ENCODE results near the gene CYP2W1.

CYP2W1 gene

GRCh38 chr7:983004-983615 lies at the start of gene CYP2W1:
Gene CYP2W1 (plus strand): TSS chr7:983181. CDS start chr7:983212, 31 bp downstream.
- ChIA-PET CTCF (interaction anchor here (1.3 to 3.1 kb wide), 3 partner anchors 9 to 82 kb away, joined by 3 to 30 read pairs (median 4); no protein-coding TSS in a partner anchor), POLR2A (no interaction called here)
- TF ChIP-seq ZNF292 (tag by site-specific recombination; IDR thresholded peaks at IDR 0.05; ENCODE audit: borderline replicate concordance, low read depth) (no peak), ZNF169 (tag by site-specific recombination; IDR thresholded peaks at IDR 0.05) (no peak), ZNF621 (tag by site-specific recombination; IDR thresholded peaks at IDR 0.05) (no peak), ZNF626 (tag by site-specific recombination; IDR thresholded peaks at IDR 0.05) (no peak), ZNF133 (tag by site-specific recombination; IDR thresholded peaks at IDR 0.05) (no peak), ZFHX2 (tag by site-specific recombination; conservative IDR thresholded peaks at IDR 0.05) (no peak), ZNF211 (tag by site-specific recombination; IDR thresholded peaks at IDR 0.05; ENCODE audit: low read depth) (no peak), ZNF521 (tag by site-specific recombination; IDR thresholded peaks at IDR 0.05) (no peak), ZNF274 (IDR thresholded peaks at IDR 0.05; ENCODE audit: low read length) (no peak), ZNF274 (tag by site-specific recombination; IDR thresholded peaks at IDR 0.05; ENCODE audit: borderline replicate concordance) (no peak), ZNF768 (tag by site-specific recombination; IDR thresholded peaks at IDR 0.05) (no peak), ZNF692 (tag by site-specific recombination; IDR thresholded peaks at IDR 0.05) (no peak), ZNF121 (tag by site-specific recombination; IDR thresholded peaks at IDR 0.05) (no peak), ZNF138 (tag by site-specific recombination; IDR thresholded peaks at IDR 0.05; ENCODE audit: borderline replicate concordance) (no peak), ZFP3 (tag by site-specific recombination; IDR thresholded peaks at IDR 0.05; ENCODE audit: low read depth) (no peak), ZNF561 (tag by site-specific recombination; IDR thresholded peaks at IDR 0.05; ENCODE audit: borderline replicate concordance) (no peak)
- no peaks in the 10 kb centered on the region for H3K9me3 ChIP-seq (ENCODE audit: control insufficient read depth, insufficient read depth, low read depth, low read length)
- H3K4me1 ChIP-seq (ENCODE audit: control insufficient read depth, insufficient read depth, low read length): no peaks in the 10 kb centered on the region
- H3K27ac ChIP-seq (ENCODE audit: extremely low read depth, low read depth, low read length): no peak within 1 kb of the TSS
- H3K4me3 ChIP-seq (ENCODE audit: low read depth, low read length): no peak within 1 kb of the TSS
- no peaks in the 10 kb centered on the region for H3K36me3 ChIP-seq (ENCODE audit: control insufficient read depth in 2 of 2, insufficient read depth in 1 of 2, low read length in 2 of 2)

DNA sequence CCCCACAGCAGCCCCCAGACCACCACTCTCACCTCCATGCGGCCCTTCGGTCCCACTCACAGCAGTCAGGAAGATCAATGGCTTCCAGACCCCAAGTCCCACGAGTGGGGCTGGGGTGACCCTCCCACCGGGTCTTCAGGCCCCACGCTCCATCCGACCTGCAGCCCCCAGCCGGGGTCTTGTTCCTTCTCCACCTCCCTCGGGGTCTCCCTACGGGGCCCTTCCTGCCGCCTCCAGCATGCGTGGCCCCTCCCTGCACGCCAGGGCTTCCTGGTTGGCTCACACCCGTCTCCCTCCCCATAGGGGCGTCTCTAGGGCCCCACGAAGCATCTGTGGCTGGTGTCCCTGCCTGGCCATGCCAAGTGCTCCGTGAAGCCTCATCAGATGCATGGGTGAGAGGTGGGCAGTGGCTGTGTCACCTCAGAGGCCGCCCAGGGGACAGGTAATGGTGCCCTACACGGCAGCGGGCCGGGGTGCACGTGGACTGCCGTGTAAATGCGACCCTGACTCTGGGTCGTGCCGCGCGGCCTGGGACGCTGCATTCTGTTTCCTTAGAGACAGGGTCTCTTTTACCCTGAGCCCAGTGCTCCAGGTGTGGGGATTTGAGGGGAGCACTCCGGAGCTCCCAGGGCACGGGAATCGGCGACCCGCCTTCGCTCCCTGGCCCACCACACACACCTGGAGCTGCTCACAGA lies 48.4 kb upstream of the CYP2W1 start:
- Histone ChIP-seq H3K9me3 (ENCODE audit: control insufficient read depth, insufficient read depth, low read depth, low read length) (no peaks in the 10 kb centered on the region), H3K4me1 (ENCODE audit: control insufficient read depth, insufficient read depth, low read length) (no peaks in the 10 kb centered on the region), H3K4me3 (ENCODE audit: low read depth, low read length) (no peak overlapping the region), H3K36me3 (ENCODE audit: control insufficient read depth in 2 of 2, insufficient read depth in 1 of 2, low read length in 2 of 2) (no peaks in the 10 kb centered on the region; a peak in 1 of 3 replicates), H3K27ac (ENCODE audit: extremely low read depth, low read depth, low read length) (no peak overlapping the region)
- POLR2A ChIA-PET: no interaction called here
- CTCF ChIA-PET: no interaction called here
- TF ChIP-seq, protein P1, sequence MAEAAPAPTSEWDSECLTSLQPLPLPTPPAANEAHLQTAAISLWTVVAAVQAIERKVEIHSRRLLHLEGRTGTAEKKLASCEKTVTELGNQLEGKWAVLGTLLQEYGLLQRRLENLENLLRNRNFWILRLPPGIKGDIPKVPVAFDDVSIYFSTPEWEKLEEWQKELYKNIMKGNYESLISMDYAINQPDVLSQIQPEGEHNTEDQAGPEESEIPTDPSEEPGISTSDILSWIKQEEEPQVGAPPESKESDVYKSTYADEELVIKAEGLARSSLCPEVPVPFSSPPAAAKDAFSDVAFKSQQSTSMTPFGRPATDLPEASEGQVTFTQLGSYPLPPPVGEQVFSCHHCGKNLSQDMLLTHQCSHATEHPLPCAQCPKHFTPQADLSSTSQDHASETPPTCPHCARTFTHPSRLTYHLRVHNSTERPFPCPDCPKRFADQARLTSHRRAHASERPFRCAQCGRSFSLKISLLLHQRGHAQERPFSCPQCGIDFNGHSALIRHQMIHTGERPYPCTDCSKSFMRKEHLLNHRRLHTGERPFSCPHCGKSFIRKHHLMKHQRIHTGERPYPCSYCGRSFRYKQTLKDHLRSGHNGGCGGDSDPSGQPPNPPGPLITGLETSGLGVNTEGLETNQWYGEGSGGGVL (tag by site-specific recombination; IDR thresholded peaks at IDR 0.05): no peak
- TF ChIP-seq OVOL3 (tag by site-specific recombination; IDR thresholded peaks at IDR 0.05) (no peak), ZNF747 (tag by site-specific recombination; IDR thresholded peaks at IDR 0.05) (no peak), TCF7L2 (IDR thresholded peaks at IDR 0.05; ENCODE audit: borderline replicate concordance, low read depth, low read length) (no peak), PRDM4 (tag by site-specific recombination; IDR thresholded peaks at IDR 0.05) (no peak), ZNF518A (tag by site-specific recombination; conservative IDR thresholded peaks at IDR 0.05; ENCODE audit: low read depth) (no peak), YY2 (tag by site-specific recombination; IDR thresholded peaks at IDR 0.05) (no peak)

Data from HEK293 (cell line).